K562 (cell line): ENCODE data around the gene ZNF584. TPM values are rescaled to one million over a fixed set of nuclear protein-coding genes. Genes with fewer than 3 reads are reported as not detected.

Experiments used
- ADNP ChIP-seq: fragments of 200-800 bp; sonication (Bioruptor generic); IDR thresholded peaks from 2 replicates; pipeline ENCODE4 v1.6.1; 2016; ENCODE audit warnings: missing genetic modification characterization, missing compliant biosample characterization
- ATF7 ChIP-seq: fragments of 450-650 bp; IDR thresholded peaks from 2 replicates; pipeline ENCODE4 v1.7.1; 2014; ENCODE audit warnings: mild to moderate bottlenecking, moderate library complexity
- ETV6 ChIP-seq, 3 experiments: fragments of 150-350 bp in 1 of 3; sonication (generic) in 1 of 3; formaldehyde crosslinking in 1 of 3; IDR thresholded peaks; 2 replicates each; pipeline versions ENCODE4 v1.6.1 to v1.8.0; 2014 to 2022; ENCODE audit warnings: borderline replicate concordance in 2 of 3, low read depth in 2 of 3, antibody characterized with exemption in 1 of 3, low read length in 1 of 3, mild to moderate bottlenecking in 1 of 3, missing genetic modification reagents in 1 of 3
- FOXA1 ChIP-seq: fragments of 450-650 bp; IDR thresholded peaks from 2 replicates; pipeline ENCODE4 v1.6.1; 2016; ENCODE audit warnings: mild to moderate bottlenecking, borderline replicate concordance
- NFXL1 ChIP-seq: fragments of 450-650 bp; formaldehyde crosslinking; IDR thresholded peaks from 2 replicates; pipeline ENCODE4 v1.4.0; 2021; ENCODE audit warnings: mild to moderate bottlenecking
- SAP30 ChIP-seq: fragments of 200-600 bp; sonication (generic); IDR thresholded peaks from 2 replicates; pipeline ENCODE4 v1.6.1; 2012; ENCODE audit warnings: borderline replicate concordance, low read depth, mild to moderate bottlenecking, moderate library complexity, low read length, control low read depth, inconsistent platforms; ENCODE audit not compliant: insufficient read depth, poor library complexity, severe bottlenecking
- ZNF184 ChIP-seq: sonication (generic); formaldehyde crosslinking; IDR thresholded peaks from 2 replicates; pipeline ENCODE4 v1.5.0; 2020; ENCODE audit warnings: missing genetic modification reagents
- ZNF586 ChIP-seq: fragments of 450-650 bp; formaldehyde crosslinking; conservative IDR thresholded peaks from 2 replicates; pipeline ENCODE4 v1.4.0; 2020; ENCODE audit warnings: mild to moderate bottlenecking, moderate library complexity
- polyA plus RNA-seq, 8 experiments: library from polyadenylated mRNA; depleted of rRNA in 4 of 8; stranded (reverse) in 5 of 8; unstranded in 3 of 8; fragments of >200 nt; fragmentation: Nextera tagmentation in 2 of 8; fragmentation: Illumina TruSeq in 1 of 8; extraction: Ambion mirVana in 2 of 8; extraction: Trizol in 1 of 8; gene quantifications; 2 replicates each; pipeline versions ENCODE4 v1.2.1 to v1.2.3, GENCODE V29; 2011 to 2014; ENCODE audit warnings: inconsistent platforms in 1 of 8, missing spikeins in 1 of 8
- total RNA-seq, 7 experiments: library from RNA; depleted of rRNA in 6 of 7; stranded (reverse); fragments of >200 nt in 6 of 7; fragmentation: Illumina TruSeq in 2 of 7; extraction: Trizol in 2 of 7; gene quantifications; 2 replicates each; pipeline versions ENCODE4 v1.2.1 to v1.2.3, GENCODE V29; 2011 to 2021; ENCODE audit warnings: low replicate concordance in 1 of 7
- TF ChIP-seq, protein P1 (sequence below): sonication (generic); formaldehyde crosslinking; IDR thresholded peaks from 2 replicates; pipeline ENCODE4 v1.4.0; 2020; ENCODE audit warnings: mild to moderate bottlenecking, missing genetic modification reagents
- TF ChIP-seq, protein P2 (sequence below): sonication (generic); formaldehyde crosslinking; IDR thresholded peaks from 2 replicates; pipeline ENCODE4 v1.8.1; 2023; ENCODE audit warnings: mild to moderate bottlenecking, missing genetic modification reagents
- TF ChIP-seq, protein P3 (sequence below): fragments of 450-650 bp; formaldehyde crosslinking; IDR thresholded peaks from 2 replicates; pipeline ENCODE4 v1.4.0; 2020; ENCODE audit warnings: mild to moderate bottlenecking, moderate library complexity
- TF ChIP-seq, protein P4 (sequence below): sonication (generic); formaldehyde crosslinking; IDR thresholded peaks from 2 replicates; pipeline ENCODE4 v1.8.1; 2023; ENCODE audit warnings: mild to moderate bottlenecking, missing genetic modification reagents

ZNF584 gene
- total and polyA plus RNA-seq, 9 of the 15 experiments (the other 6 are each of a cell fraction or from before 2014, with no cell fraction given), result 5.8 to 43.4 (median 24.6) TPM

DNA sequence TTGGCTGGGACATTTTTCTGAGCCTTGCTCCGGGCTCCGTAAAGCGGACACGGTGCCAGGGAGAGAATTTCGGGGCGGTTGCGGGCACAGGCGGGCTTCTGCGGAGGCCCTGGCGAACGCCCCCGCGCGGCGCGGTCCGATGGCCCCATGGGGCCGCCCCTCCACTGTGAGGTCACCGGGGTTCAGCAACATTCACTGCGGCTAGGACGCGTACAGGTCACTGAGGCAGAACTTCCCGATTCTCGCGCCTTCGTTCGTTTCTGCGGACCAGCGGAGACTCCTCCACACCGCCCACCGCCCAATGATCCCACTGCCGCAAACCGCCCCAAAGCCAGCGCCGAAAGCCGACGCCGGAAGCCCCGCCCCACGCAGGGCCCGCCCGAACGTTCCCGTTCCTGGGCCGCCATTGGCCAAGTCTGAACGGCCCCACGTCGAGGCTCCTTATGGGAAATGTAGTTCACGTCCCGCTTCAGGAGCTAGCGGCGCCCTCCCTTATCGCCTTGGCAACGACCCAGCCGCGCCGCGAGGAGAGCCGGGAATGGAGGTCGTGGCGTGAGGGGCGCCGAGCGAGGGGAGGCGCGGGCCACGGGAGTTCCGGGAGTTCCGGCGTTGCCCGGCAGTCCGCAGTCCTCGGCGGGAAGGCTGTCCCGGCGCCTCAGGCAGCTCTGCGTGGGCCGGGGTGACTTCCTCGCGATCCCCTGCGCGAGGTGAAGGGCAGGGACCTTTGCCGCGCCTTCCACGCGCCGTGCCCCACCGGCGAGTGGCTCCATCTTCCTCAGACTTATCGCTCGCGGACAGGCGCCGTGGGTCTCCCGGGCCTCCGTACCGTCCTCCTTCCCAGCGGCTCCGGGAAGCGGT lies at the start of gene ZNF584 (continued):
- TF ChIP-seq FOXA1 (no peak), ATF7 (peak; percentile 88), ZNF184 (CRISPR knock-in tag) (no peak), ADNP (tag) (no peak), SAP30 (peak; percentile 25), ZNF586 (CRISPR knock-in tag) (no peak), ETV6 (IDR thresholded peaks at IDR 0.05; ENCODE audit: borderline replicate concordance in 1 of 2, low read depth in 2 of 2, low read length in 1 of 2) (no peak), ETV6 (CRISPR knock-in tag; IDR thresholded peaks at IDR 0.05; ENCODE audit: borderline replicate concordance) (0 out of 2 replicates have a peak, but pooled peaks have one; percentile 41), NFXL1 (CRISPR knock-in tag) (no peak)
- TF ChIP-seq, protein P1, sequence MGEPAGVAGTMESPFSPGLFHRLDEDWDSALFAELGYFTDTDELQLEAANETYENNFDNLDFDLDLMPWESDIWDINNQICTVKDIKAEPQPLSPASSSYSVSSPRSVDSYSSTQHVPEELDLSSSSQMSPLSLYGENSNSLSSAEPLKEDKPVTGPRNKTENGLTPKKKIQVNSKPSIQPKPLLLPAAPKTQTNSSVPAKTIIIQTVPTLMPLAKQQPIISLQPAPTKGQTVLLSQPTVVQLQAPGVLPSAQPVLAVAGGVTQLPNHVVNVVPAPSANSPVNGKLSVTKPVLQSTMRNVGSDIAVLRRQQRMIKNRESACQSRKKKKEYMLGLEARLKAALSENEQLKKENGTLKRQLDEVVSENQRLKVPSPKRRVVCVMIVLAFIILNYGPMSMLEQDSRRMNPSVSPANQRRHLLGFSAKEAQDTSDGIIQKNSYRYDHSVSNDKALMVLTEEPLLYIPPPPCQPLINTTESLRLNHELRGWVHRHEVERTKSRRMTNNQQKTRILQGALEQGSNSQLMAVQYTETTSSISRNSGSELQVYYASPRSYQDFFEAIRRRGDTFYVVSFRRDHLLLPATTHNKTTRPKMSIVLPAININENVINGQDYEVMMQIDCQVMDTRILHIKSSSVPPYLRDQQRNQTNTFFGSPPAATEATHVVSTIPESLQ (CRISPR knock-in tag), result peak; percentile 80; the same call in 1 of the 2 replicates
- TF ChIP-seq, protein P2, sequence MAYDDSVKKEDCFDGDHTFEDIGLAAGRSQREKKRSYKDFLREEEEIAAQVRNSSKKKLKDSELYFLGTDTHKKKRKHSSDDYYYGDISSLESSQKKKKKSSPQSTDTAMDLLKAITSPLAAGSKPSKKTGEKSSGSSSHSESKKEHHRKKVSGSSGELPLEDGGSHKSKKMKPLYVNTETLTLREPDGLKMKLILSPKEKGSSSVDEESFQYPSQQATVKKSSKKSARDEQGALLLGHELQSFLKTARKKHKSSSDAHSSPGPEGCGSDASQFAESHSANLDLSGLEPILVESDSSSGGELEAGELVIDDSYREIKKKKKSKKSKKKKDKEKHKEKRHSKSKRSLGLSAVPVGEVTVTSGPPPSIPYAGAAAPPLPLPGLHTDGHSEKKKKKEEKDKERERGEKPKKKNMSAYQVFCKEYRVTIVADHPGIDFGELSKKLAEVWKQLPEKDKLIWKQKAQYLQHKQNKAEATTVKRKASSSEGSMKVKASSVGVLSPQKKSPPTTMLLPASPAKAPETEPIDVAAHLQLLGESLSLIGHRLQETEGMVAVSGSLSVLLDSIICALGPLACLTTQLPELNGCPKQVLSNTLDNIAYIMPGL (CRISPR knock-in tag), result no peak
- TF ChIP-seq, protein P3, sequence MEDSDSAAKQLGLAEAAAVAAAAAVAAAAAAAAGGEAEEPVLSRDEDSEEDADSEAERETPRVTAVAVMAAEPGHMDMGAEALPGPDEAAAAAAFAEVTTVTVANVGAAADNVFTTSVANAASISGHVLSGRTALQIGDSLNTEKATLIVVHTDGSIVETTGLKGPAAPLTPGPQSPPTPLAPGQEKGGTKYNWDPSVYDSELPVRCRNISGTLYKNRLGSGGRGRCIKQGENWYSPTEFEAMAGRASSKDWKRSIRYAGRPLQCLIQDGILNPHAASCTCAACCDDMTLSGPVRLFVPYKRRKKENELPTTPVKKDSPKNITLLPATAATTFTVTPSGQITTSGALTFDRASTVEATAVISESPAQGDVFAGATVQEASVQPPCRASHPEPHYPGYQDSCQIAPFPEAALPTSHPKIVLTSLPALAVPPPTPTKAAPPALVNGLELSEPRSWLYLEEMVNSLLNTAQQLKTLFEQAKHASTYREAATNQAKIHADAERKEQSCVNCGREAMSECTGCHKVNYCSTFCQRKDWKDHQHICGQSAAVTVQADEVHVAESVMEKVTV (CRISPR knock-in tag), result 0 out of 2 replicates have a peak, but pooled peaks have one; percentile 1
- TF ChIP-seq, protein P4, sequence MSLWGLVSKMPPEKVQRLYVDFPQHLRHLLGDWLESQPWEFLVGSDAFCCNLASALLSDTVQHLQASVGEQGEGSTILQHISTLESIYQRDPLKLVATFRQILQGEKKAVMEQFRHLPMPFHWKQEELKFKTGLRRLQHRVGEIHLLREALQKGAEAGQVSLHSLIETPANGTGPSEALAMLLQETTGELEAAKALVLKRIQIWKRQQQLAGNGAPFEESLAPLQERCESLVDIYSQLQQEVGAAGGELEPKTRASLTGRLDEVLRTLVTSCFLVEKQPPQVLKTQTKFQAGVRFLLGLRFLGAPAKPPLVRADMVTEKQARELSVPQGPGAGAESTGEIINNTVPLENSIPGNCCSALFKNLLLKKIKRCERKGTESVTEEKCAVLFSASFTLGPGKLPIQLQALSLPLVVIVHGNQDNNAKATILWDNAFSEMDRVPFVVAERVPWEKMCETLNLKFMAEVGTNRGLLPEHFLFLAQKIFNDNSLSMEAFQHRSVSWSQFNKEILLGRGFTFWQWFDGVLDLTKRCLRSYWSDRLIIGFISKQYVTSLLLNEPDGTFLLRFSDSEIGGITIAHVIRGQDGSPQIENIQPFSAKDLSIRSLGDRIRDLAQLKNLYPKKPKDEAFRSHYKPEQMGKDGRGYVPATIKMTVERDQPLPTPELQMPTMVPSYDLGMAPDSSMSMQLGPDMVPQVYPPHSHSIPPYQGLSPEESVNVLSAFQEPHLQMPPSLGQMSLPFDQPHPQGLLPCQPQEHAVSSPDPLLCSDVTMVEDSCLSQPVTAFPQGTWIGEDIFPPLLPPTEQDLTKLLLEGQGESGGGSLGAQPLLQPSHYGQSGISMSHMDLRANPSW, result no peak; the same call in 1 of the 2 replicates
